HepG2 (cell line): Measurements from ENCODE around the gene PTPRE. TPM values are rescaled to one million over a fixed set of nuclear protein-coding genes. Genes with fewer than 3 reads are reported as not detected.

Source experiments
- ATAC-seq: fragments of 200-7000 bp; cut with Tn5 transposase; 3 replicates; pipeline ENCODE4 v1.9.1; 2020; ENCODE audit warnings: mild to moderate bottlenecking, moderate library complexity
- BruUV-seq: library from RNA; stranded (reverse); fragments of 400-500 nt; replicated peaks from 2 replicates; lab custom pipeline; 2021; lab: Mats Ljungman, UMichigan
- CTCF ChIA-PET: fragments of 300-600 bp; formaldehyde crosslinking; extraction: SDS; loops from one replicate; lab custom pipeline; 2021; ENCODE audit warnings: low total read pairs, inconsistent platforms, low intra/inter-chr PET ratio; lab: Yijun Ruan, JAX
- POLR2A ChIA-PET: fragments of 350-600 bp; sonication (Branson Sonifier 250); formaldehyde crosslinking; loops from one replicate; lab custom pipeline; 2020; ENCODE audit warnings: antibody characterized with exemption, inconsistent platforms; lab: Yijun Ruan, JAX
- DNase-seq: peaks from one replicate; pipeline ENCODE4 v3.0.0-alpha.2; 2015; ENCODE audit warnings: low spot score
- FAIRE-seq: peaks from 3 replicates; lab custom pipeline; 2011; peaks lifted over from hg19 to GRCh38; lab: Jason Lieb, UNC
- H2AFZ ChIP-seq: one replicate; pipeline ENCODE4 v1.6.1; 2011; ENCODE audit warnings: low read length, inconsistent platforms
- H3K27ac ChIP-seq: fragments of 300-600 bp; 3 replicates; pipeline ENCODE4 v1.8.0; 2011; ENCODE audit warnings: mixed run types, mild to moderate bottlenecking, mixed read lengths, low read length, inconsistent platforms; ENCODE audit not compliant: insufficient read depth; ENCODE audit errors: extremely low read length
- H3K27me3 ChIP-seq, 2 experiments: fragments of 200-600 bp in 1 of 2; 2 replicates in 1 of 2; 3 replicates in 1 of 2; pipeline versions ENCODE4 v1.6.0 to v1.8.0; 2011; ENCODE audit warnings: low read length in 2 of 2, mild to moderate bottlenecking in 2 of 2, moderate library complexity in 2 of 2, inconsistent platforms in 1 of 2; ENCODE audit not compliant: insufficient read depth in 2 of 2, control insufficient read depth in 1 of 2
- H3K36me3 ChIP-seq, 2 experiments: fragments of 200-600 bp in 1 of 2; replicated peaks in 1 of 2; 2 replicates in 1 of 2; 3 replicates in 1 of 2; pipeline versions ENCODE4 v1.5.1 to v1.8.0; 2011; ENCODE audit warnings: low read length in 2 of 2, inconsistent platforms in 1 of 2; ENCODE audit not compliant: insufficient read depth in 2 of 2, control insufficient read depth in 1 of 2
- H3K4me1 ChIP-seq: 2 replicates; pipeline ENCODE4 v1.5.1; 2012; ENCODE audit warnings: low read length, inconsistent platforms; ENCODE audit not compliant: insufficient read depth
- H3K4me2 ChIP-seq: 2 replicates; pipeline ENCODE4 v1.6.0; 2011; ENCODE audit warnings: low read depth, low read length, inconsistent platforms
- H3K4me3 ChIP-seq, 3 experiments: fragments of 200-600 bp in 1 of 3; sonication (generic), shearing (Covaris generic) in 1 of 3; replicated peaks in 1 of 3; 2 replicates each; pipeline ENCODE4 v1.5.1; 2011 to 2016; ENCODE audit warnings: low read length in 3 of 3, inconsistent platforms in 2 of 3, low read depth in 2 of 3, mild to moderate bottlenecking in 2 of 3, control low read depth in 1 of 3, mixed read lengths in 1 of 3; ENCODE audit not compliant: insufficient read depth in 1 of 3
- H3K79me2 ChIP-seq: one replicate; pipeline ENCODE4 v1.6.1; 2011; ENCODE audit warnings: low read length, inconsistent platforms; ENCODE audit not compliant: insufficient read depth
- H3K9ac ChIP-seq: 2 replicates; pipeline ENCODE4 v1.6.0; 2011; ENCODE audit warnings: mild to moderate bottlenecking, low read depth, low read length, inconsistent platforms; ENCODE audit not compliant: insufficient read depth
- H3K9me3 ChIP-seq: 2 replicates; pipeline ENCODE4 v1.5.1; 2012; ENCODE audit warnings: mild to moderate bottlenecking, low read length
- H4K20me1 ChIP-seq: 2 replicates; pipeline ENCODE4 v1.6.0; 2011; ENCODE audit warnings: inconsistent platforms, mild to moderate bottlenecking, low read length, moderate library complexity; ENCODE audit not compliant: insufficient read depth
- KMT2B ChIP-seq: IDR thresholded peaks from 2 replicates; pipeline ENCODE4 v1.6.1; 2016; ENCODE audit warnings: missing genetic modification reagents, missing compliant biosample characterization
- MAFF ChIP-seq: IDR thresholded peaks from 2 replicates; pipeline ENCODE4 v1.6.1; 2011; ENCODE audit warnings: low read depth, low read length, improper control_type of control experiment
- MIER2 ChIP-seq: IDR thresholded peaks from 2 replicates; pipeline ENCODE4 v1.6.1; 2016; ENCODE audit warnings: missing biosample characterization, missing genetic modification reagents
- MTF2 ChIP-seq: sonication (generic); formaldehyde crosslinking; IDR thresholded peaks from 2 replicates; pipeline ENCODE4 v1.5.0; 2020; ENCODE audit warnings: missing genetic modification reagents, borderline replicate concordance
- SMARCC2 ChIP-seq: fragments of 450-650 bp; IDR thresholded peaks from 2 replicates; pipeline ENCODE4 v1.6.1; 2017; ENCODE audit warnings: antibody characterized with exemption, mild to moderate bottlenecking
- SOX6 ChIP-seq, 2 experiments: fragments of 450-650 bp in 1 of 2; sonication (generic) in 1 of 2; formaldehyde crosslinking in 1 of 2; IDR thresholded peaks; 2 replicates each; pipeline versions ENCODE4 v1.4.0 to v1.6.1; 2017 to 2020; ENCODE audit warnings: antibody characterized with exemption in 1 of 2, mild to moderate bottlenecking in 1 of 2, missing genetic modification reagents in 1 of 2
- SYNCRIP ChIP-seq: fragments of 200-400 bp; formaldehyde crosslinking; IDR thresholded peaks from 2 replicates; pipeline ENCODE4 v1.6.1; 2018; ENCODE audit warnings: mild to moderate bottlenecking, low read depth, low read length; ENCODE audit not compliant: insufficient read depth
- ZNF232 ChIP-seq: sonication (generic); formaldehyde crosslinking; IDR thresholded peaks from 2 replicates; pipeline ENCODE4 v1.4.0; 2020; ENCODE audit warnings: missing genetic modification reagents, borderline replicate concordance
- ZNF605 ChIP-seq: sonication (generic); formaldehyde crosslinking; IDR thresholded peaks from 2 replicates; pipeline ENCODE4 v1.8.0; 2022; ENCODE audit warnings: mild to moderate bottlenecking, missing genetic modification reagents
- ZNF713 ChIP-seq: sonication (generic); formaldehyde crosslinking; IDR thresholded peaks from 2 replicates; pipeline ENCODE4 v1.4.0; 2020; ENCODE audit warnings: mild to moderate bottlenecking, missing genetic modification reagents
- ZSCAN30 ChIP-seq: sonication (generic); formaldehyde crosslinking; IDR thresholded peaks from 2 replicates; pipeline ENCODE4 v1.5.0; 2020; ENCODE audit warnings: mild to moderate bottlenecking, missing genetic modification reagents
- WGBS: methylation state at CpG from one replicate; pipeline ENCODE4 v1.1.6; 2017; ENCODE audit warnings: low lambda C conversion rate; 5-methylcytosine and 5-hydroxymethylcytosine counted together
- in situ Hi-C: cut with HindIII; loops from 2 replicates; pipeline ENCODE4 v1.10.0; 2017; ENCODE audit warnings: low pct_unique_long_range_greater_than_20kb; ENCODE audit not compliant: extremely low pct_ligation_motif_present
- intact Hi-C: fragments of 100-400 bp; cut with micrococcal nuclease; formaldehyde crosslinking; loops from one replicate; pipeline ENCODE4 v1.10.0; 2022; ENCODE audit not compliant: unreplicated experiment
- polyA plus RNA-seq, 8 experiments: library from polyadenylated mRNA; depleted of rRNA in 3 of 8; stranded (reverse) in 7 of 8; unstranded in 1 of 8; fragments of >200 nt; fragmentation: Illumina TruSeq in 4 of 8; extraction: Trizol in 4 of 8; gene quantifications; 2 replicates each; pipeline versions ENCODE4 v1.2.1 to v1.2.3, GENCODE V29; 2011 to 2016; ENCODE audit warnings: low read depth in 4 of 8, missing spikeins in 1 of 8, mixed read lengths in 1 of 8; ENCODE audit not compliant: insufficient read depth in 1 of 8
- total RNA-seq, 5 experiments: library from RNA; depleted of rRNA; stranded (reverse); fragments of >200 nt; fragmentation: Illumina TruSeq; extraction: Trizol; gene quantifications; 2 replicates each; pipeline ENCODE4 v1.2.3, GENCODE V29; 2016; ENCODE audit warnings: low read depth in 1 of 5
- TF ChIP-seq, protein P1 (sequence below): sonication (generic); formaldehyde crosslinking; IDR thresholded peaks from 2 replicates; pipeline ENCODE4 v1.5.0; 2020; ENCODE audit warnings: missing genetic modification reagents, mild to moderate bottlenecking, borderline replicate concordance

Gene PTPRE
- total and polyA plus RNA-seq, 2 of the 13 experiments (the other 11 are each of a cell fraction or from before 2014, with no cell fraction given): 0.01 to 0.02 TPM

DNA sequence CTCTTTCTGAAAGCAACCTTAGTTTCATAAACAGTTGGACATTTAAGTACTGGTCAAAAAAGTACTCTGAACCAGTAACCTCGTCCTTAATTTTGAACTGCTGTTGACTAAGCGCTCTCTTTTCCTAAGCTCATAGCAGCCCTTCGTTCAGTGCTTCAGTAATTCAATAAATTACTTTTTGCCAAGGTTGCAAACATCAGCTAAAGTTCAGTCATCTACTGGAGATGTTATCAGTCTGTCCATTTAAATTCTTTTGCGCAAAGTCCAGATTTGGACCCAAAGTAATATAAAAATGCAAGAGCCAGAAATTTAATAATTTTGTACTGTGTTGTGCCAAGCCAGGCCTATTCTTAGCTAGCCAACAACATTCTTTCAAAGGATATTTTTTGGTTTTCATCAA, 8.4 kb downstream of the PTPRE start:
- ChIA-PET POLR2A (no interaction called here), CTCF (no interaction called here)
- peaks cover 1 to 14% of the 10 kb centered on the region in 2 experiments; a peak in 1 of 5 replicates for H3K27me3 ChIP-seq
- no peaks in the 10 kb centered on the region for H3K9me3 ChIP-seq
- H3K36me3 ChIP-seq: no peaks in the 10 kb centered on the region
- H3K27ac ChIP-seq: no peak overlapping the region
- ATAC-seq (no peak), DNase-seq (no peak), FAIRE-seq (no peak)
- H3K9ac ChIP-seq: no peak overlapping the region
- no TSS peak for BruUV-seq
- no peak for TF ChIP-seq ZNF605 (CRISPR knock-in tag)
- no peak for TF ChIP-seq MAFF
- no peak for TF ChIP-seq ZSCAN30
- TF ChIP-seq ZNF713: no peak
- TF ChIP-seq MIER2 (CRISPR knock-in tag): no peak
- no peak for TF ChIP-seq KMT2B (CRISPR knock-in tag)
- TF ChIP-seq SOX6 (IDR thresholded peaks at IDR 0.05): no peak
- TF ChIP-seq SOX6 (CRISPR knock-in tag; IDR thresholded peaks at IDR 0.05): no peak
- TF ChIP-seq SMARCC2: no peak
- TF ChIP-seq SYNCRIP: no peak
- TF ChIP-seq ZNF232: no peak
- no peak for TF ChIP-seq MTF2 (CRISPR knock-in tag)
- TF ChIP-seq, protein P1, sequence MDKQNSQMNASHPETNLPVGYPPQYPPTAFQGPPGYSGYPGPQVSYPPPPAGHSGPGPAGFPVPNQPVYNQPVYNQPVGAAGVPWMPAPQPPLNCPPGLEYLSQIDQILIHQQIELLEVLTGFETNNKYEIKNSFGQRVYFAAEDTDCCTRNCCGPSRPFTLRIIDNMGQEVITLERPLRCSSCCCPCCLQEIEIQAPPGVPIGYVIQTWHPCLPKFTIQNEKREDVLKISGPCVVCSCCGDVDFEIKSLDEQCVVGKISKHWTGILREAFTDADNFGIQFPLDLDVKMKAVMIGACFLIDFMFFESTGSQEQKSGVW: no peak
- no peaks in the 10 kb centered on the region for H3K79me2 ChIP-seq
- in situ Hi-C loops: no loop called here
- no peak overlapping the region for H3K4me2 ChIP-seq
- H3K4me3 ChIP-seq: no peak overlapping the region
- no peaks in the 10 kb centered on the region for H3K4me1 ChIP-seq
- intact Hi-C loops: no loop called here
- no peaks in the 10 kb centered on the region for H4K20me1 ChIP-seq
- no peak overlapping the region for H2AFZ ChIP-seq
- 18% methylated on average over 4 of the region's 4 CpGs for WGBS
